ENCODE measurements around the gene DLG2. TPM values are rescaled to one million over a fixed set of nuclear protein-coding genes. Genes with fewer than 3 reads are reported as not detected.

DLG2 gene
- total and polyA plus RNA-seq, 4 experiments from 2014 or later, result 0.78 to 2.7 (median 1.9) TPM

- Histone ChIP-seq H3K27me3 (ENCODE audit: insufficient read depth, low read length) (no peaks in the 10 kb centered on the region), H3K4me3 (ENCODE audit: low read length in 2 of 2) (peak overlapping the region in 1 of 2 donors; percentile 87), H3K36me3 (ENCODE audit: insufficient read depth, low read length) (no peaks in the 10 kb centered on the region), H3K27ac (ENCODE audit: low read depth, low read length) (peak overlapping the region; percentile 96), H3K9me3 (ENCODE audit: control insufficient read depth in 1 of 2, low read length in 2 of 2) (no peaks in the 10 kb centered on the region), H3K4me1 (ENCODE audit: insufficient read depth, low read length) (peaks cover 34% of the 10 kb centered on the region)
- no peak for DNase-seq
- H3K36me3 Mint-ChIP-seq, result peaks cover 12 to 24% of the 10 kb centered on the region in 2 donors
- H3K9me3 Mint-ChIP-seq, result peaks cover 0 to 3% (median 0%) of the 10 kb centered on the region in 8 donors
- CTCF ChIA-PET (ENCODE audit: partially characterized antibody), result interaction anchor here (1.4 to 3.4 kb wide), 2 partner anchors 17 to 19 kb away, joined by 5 to 25 read pairs; partner anchors contain the start of gene TMEM126A
- H3K4me1 Mint-ChIP-seq, result peaks cover 23 to 49% (median 29%) of the 10 kb centered on the region in 4 donors
- H3K27ac Mint-ChIP-seq, result peak overlapping the region; percentile 99 to 100 (median 100)
- H3K27me3 Mint-ChIP-seq, result no peaks in the 10 kb centered on the region
- peak overlapping the region; percentile 10 to 99 (median 61) for H3K4me3 Mint-ChIP-seq
- intact Hi-C loops (cut with micrococcal nuclease), result loop anchor here (2.0 kb wide), 2 partner anchors 17 to 403 kb away; partner anchors contain the start of gene PICALM
- POLR2A ChIA-PET (ENCODE audit: partially characterized antibody), result interaction anchor here (1.0 to 4.7 kb wide), 4 partner anchors 39 to 159 kb away, joined by 3 to 68 read pairs (median 16); partner anchors contain the start of genes DLG2 and TMEM126B
These were observed 38.6 kb upstream of the DLG2 start for GRCh38 chr11:85665733-85666132.

- Histone ChIP-seq H3K9me3 (ENCODE audit: control insufficient read depth in 1 of 2, low read length in 2 of 2) (no peaks in the 10 kb centered on the region), H3K36me3 (ENCODE audit: insufficient read depth, low read length) (peaks cover 3% of the 10 kb centered on the region), H3K27me3 (ENCODE audit: insufficient read depth, low read length) (no peaks in the 10 kb centered on the region), H3K27ac (ENCODE audit: low read depth, low read length) (peak within 1 kb of the TSS; percentile 96), H3K4me3 (ENCODE audit: low read length in 2 of 2) (peak within 1 kb of the TSS; percentile 45 to 87), H3K4me1 (ENCODE audit: insufficient read depth, low read length) (peaks cover 43% of the 10 kb centered on the region)
- intact Hi-C loops (cut with micrococcal nuclease), result loop anchor here (1.0 to 2.0 kb wide), 10 partner anchors 18 to 637 kb away; partner anchors contain the start of genes EED, HIKESHI, PICALM and TMEM126A
- CTCF ChIA-PET (ENCODE audit: partially characterized antibody), result interaction anchor here (0.7 to 3.4 kb wide), 8 partner anchors 16 to 190 kb away, joined by 3 to 25 read pairs (median 4); partner anchors contain the start of genes CCDC83, CCDC89, DLG2 and TMEM126A
- DNase-seq, result peak; percentile 90 to 93 (median 92)
- Mint-ChIP-seq H3K36me3 (peaks cover 14 to 32% of the 10 kb centered on the region in 2 donors), H3K9me3 (peaks cover 0 to 3% (median 0%) of the 10 kb centered on the region in 8 donors), H3K4me1 (peaks cover 29 to 58% (median 36%) of the 10 kb centered on the region in 4 donors), H3K27me3 (no peaks in the 10 kb centered on the region), H3K27ac (peak within 1 kb of the TSS; percentile 99 to 100 (median 100)), H3K4me3 (peak within 1 kb of the TSS; percentile 98 to 100 (median 100))
- POLR2A ChIA-PET (ENCODE audit: partially characterized antibody), result interaction anchor here (0.6 to 8.2 kb wide), 28 partner anchors 9 to 627 kb away, joined by 3 to 169 read pairs (median 4); partner anchors contain the start of genes CCDC83, DLG2, EED and PICALM
These were observed 37.7 kb upstream of the DLG2 start, which contains the start of gene CREBZF for GRCh38 chr11:85664615-85665481. Gene CREBZF, minus strand, starts transcription at chr11:85665129. Its CDS starts 254 bp downstream, at chr11:85664875.

GRCh38 chr11:85663753-85664614 lies 36.8 kb upstream of the DLG2 start:
- peaks cover 0 to 3% (median 0%) of the 10 kb centered on the region in 8 donors for H3K9me3 Mint-ChIP-seq
- Histone ChIP-seq H3K9me3 (ENCODE audit: control insufficient read depth in 1 of 2, low read length in 2 of 2) (no peaks in the 10 kb centered on the region), H3K36me3 (ENCODE audit: insufficient read depth, low read length) (peaks cover 5% of the 10 kb centered on the region), H3K4me1 (ENCODE audit: insufficient read depth, low read length) (peaks cover 51% of the 10 kb centered on the region), H3K4me3 (ENCODE audit: low read length in 2 of 2) (peak overlapping the region; percentile 45 to 87), H3K27me3 (ENCODE audit: insufficient read depth, low read length) (no peaks in the 10 kb centered on the region), H3K27ac (ENCODE audit: low read depth, low read length) (peak overlapping the region; percentile 96)
- no peaks in the 10 kb centered on the region for H3K27me3 Mint-ChIP-seq
- H3K4me3 Mint-ChIP-seq, result peak overlapping the region; percentile 98 to 100 (median 100)
- CTCF ChIA-PET (ENCODE audit: partially characterized antibody), result interaction anchor here (0.7 to 3.4 kb wide), 13 partner anchors 12 to 191 kb away, joined by 3 to 25 read pairs (median 3); partner anchors contain the start of genes CCDC83, CCDC89, DLG2 and TMEM126A
- H3K27ac Mint-ChIP-seq, result peak overlapping the region; percentile 99 to 100 (median 100)
- peaks cover 33 to 67% (median 43%) of the 10 kb centered on the region in 4 donors for H3K4me1 Mint-ChIP-seq
- DNase-seq, result peak; percentile 87 to 93 (median 91)
- H3K36me3 Mint-ChIP-seq, result peaks cover 14 to 40% of the 10 kb centered on the region in 2 donors
- POLR2A ChIA-PET (ENCODE audit: partially characterized antibody), result interaction anchor here (0.6 to 8.2 kb wide), 24 partner anchors 8 to 581 kb away, joined by 3 to 169 read pairs (median 5); partner anchors contain the start of genes CCDC83, DLG2, EED and PICALM
- intact Hi-C loops (cut with micrococcal nuclease), result loop anchor here (1.0 to 2.0 kb wide), 12 partner anchors 9 to 638 kb away; partner anchors contain the start of genes EED, HIKESHI, PICALM and TMEM126A

GRCh38 chr11:85663080-85663752 lies 36.1 kb upstream of the DLG2 start:
- peaks cover 14 to 46% of the 10 kb centered on the region in 2 donors for H3K36me3 Mint-ChIP-seq
- peak in 4 of 5 donors; percentile 35 to 49 (median 38) for DNase-seq

GRCh38 chr11:85661972-85662664 lies 35.0 kb upstream of the DLG2 start:
- ChIA-PET CTCF (ENCODE audit: partially characterized antibody) (no interaction called here), POLR2A (ENCODE audit: partially characterized antibody) (interaction anchor here (4.7 to 8.2 kb wide), 2 partner anchors 12 to 35 kb away, joined by 68 to 169 read pairs; partner anchors contain the start of genes DLG2, TMEM126A and TMEM126B)
- intact Hi-C loops (cut with micrococcal nuclease), result no loop called here
- no peak overlapping the region for H3K4me3 ChIP-seq (ENCODE audit: low read length in 2 of 2)
- Mint-ChIP-seq H3K9me3 (peaks cover 0 to 3% (median 0%) of the 10 kb centered on the region in 8 donors), H3K27ac (peak overlapping the region in 5 of 7 donors; percentile 25 to 99 (median 59)), H3K36me3 (peaks cover 14 to 56% of the 10 kb centered on the region in 2 donors), H3K27me3 (no peaks in the 10 kb centered on the region), H3K4me3 (peak overlapping the region; percentile 58 to 98 (median 72)), H3K4me1 (peaks cover 34 to 74% (median 47%) of the 10 kb centered on the region in 4 donors)
- peaks cover 13% of the 10 kb centered on the region for H3K36me3 ChIP-seq (ENCODE audit: insufficient read depth, low read length)
- peaks cover 54% of the 10 kb centered on the region for H3K4me1 ChIP-seq (ENCODE audit: insufficient read depth, low read length)
- H3K27ac ChIP-seq (ENCODE audit: low read depth, low read length), result no peak overlapping the region
- DNase-seq, result no peak
- no peaks in the 10 kb centered on the region for H3K27me3 ChIP-seq (ENCODE audit: insufficient read depth, low read length)
- no peaks in the 10 kb centered on the region for H3K9me3 ChIP-seq (ENCODE audit: control insufficient read depth in 1 of 2, low read length in 2 of 2)

More at GRCh38 chr11:85663080-85663752, 36.1 kb upstream of the DLG2 start:
- intact Hi-C loops (cut with micrococcal nuclease), result loop anchor here (1.0 kb wide), 2 partner anchors 8 to 530 kb away; no protein-coding TSS in a partner anchor
- Histone ChIP-seq H3K9me3 (ENCODE audit: control insufficient read depth in 1 of 2, low read length in 2 of 2) (no peaks in the 10 kb centered on the region), H3K4me1 (ENCODE audit: insufficient read depth, low read length) (peaks cover 54% of the 10 kb centered on the region), H3K27me3 (ENCODE audit: insufficient read depth, low read length) (no peaks in the 10 kb centered on the region), H3K4me3 (ENCODE audit: low read length in 2 of 2) (peak overlapping the region; percentile 45 to 87), H3K27ac (ENCODE audit: low read depth, low read length) (peak overlapping the region; percentile 96), H3K36me3 (ENCODE audit: insufficient read depth, low read length) (peaks cover 5% of the 10 kb centered on the region)
- POLR2A ChIA-PET (ENCODE audit: partially characterized antibody), result interaction anchor here (0.6 to 8.2 kb wide), 16 partner anchors 7 to 539 kb away, joined by 3 to 169 read pairs (median 6); partner anchors contain the start of genes CCDC83, DLG2, PICALM and TMEM126A
- Mint-ChIP-seq H3K4me1 (peaks cover 34 to 72% (median 46%) of the 10 kb centered on the region in 4 donors), H3K9me3 (peaks cover 0 to 3% (median 0%) of the 10 kb centered on the region in 8 donors), H3K4me3 (peak overlapping the region; percentile 98 to 100 (median 100)), H3K27me3 (no peaks in the 10 kb centered on the region), H3K27ac (peak overlapping the region; percentile 99 to 100 (median 100))
- CTCF ChIA-PET (ENCODE audit: partially characterized antibody), result interaction anchor here (0.7 to 3.4 kb wide), 11 partner anchors 11 to 1725 kb away, joined by 3 to 25 read pairs (median 4); partner anchors contain the start of genes CCDC89, DLG2, TMEM126A and TMEM126B

Data from CD4-positive, alpha-beta memory T cell (primary cell).